Stimulated activated CD4-positive, alpha-beta T cell treated with anti-CD3 and anti-CD28 coated beads, Interleukin-15, amount 100 ng/mL, for 24 hours (primary cell): ENCODE results near the gene NGEF.

Experiments used
- DNase-seq: peaks from one replicate; pipeline ENCODE4 v3.0.0-alpha.2; 2020

The NGEF gene

DNA sequence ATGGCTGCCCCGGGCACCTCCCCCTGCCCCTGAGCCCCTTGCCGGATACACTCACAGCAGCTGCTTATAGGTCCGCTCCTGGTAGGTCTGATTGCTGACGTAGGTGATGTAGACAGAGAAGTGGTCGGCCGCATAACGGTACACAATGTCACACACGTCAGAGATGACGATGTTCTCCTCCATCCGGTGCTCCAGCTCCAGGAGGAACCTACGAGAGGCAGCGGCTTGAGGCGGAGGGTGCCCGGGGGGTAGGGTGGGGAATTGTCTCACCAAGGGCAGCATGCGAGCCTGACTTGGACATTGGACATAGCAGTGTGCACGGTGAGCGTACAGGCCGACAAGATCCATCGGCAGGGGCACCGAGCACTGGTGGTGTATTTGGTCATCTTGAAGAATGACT, 120.2 kb downstream of the NGEF start:
- DNase-seq: no peak

DNA sequence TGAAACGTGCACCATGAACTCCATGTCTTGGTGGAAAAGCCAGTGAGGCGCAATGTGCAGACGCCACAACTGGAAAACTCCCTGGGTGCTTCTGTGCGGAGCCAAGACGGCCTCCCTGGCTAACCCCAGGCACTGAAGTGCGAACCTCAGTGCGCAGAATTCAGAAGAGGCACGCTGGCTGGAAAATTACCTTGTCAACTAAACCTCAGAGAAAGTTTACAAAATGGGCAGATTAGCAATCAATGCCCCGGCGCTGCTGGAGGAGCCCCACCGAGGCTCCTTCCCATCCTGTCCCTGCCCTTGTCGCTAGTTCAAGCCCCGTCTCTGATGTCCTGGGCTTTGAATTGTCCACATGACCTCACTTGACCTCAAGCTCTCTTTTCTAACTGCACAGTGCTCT, 120.8 kb downstream of the NGEF start:
- DNase-seq: no peak

DNA sequence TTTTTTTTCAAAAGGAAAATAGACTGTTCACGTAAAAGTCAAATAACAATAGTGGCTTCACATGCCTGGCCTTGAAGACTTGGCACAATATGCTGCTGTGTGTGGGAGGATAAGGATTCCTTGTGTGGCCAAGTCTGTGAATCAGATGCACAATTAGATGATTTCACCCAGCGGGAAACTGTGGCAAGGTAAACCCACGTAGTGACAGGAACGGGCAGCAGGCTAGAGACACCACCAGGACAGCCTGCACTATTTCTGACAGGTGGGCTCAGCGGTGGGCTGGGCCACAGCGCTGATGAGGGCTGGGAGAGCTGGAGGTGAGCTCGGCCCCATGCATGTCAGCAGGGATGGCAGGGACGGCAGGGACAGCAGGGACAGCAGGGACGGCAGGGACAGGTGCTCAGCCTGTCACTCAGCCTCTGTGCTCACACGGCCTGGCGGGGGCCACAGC, 121.4 kb downstream of the NGEF start:
- DNase-seq: no peak

DNA sequence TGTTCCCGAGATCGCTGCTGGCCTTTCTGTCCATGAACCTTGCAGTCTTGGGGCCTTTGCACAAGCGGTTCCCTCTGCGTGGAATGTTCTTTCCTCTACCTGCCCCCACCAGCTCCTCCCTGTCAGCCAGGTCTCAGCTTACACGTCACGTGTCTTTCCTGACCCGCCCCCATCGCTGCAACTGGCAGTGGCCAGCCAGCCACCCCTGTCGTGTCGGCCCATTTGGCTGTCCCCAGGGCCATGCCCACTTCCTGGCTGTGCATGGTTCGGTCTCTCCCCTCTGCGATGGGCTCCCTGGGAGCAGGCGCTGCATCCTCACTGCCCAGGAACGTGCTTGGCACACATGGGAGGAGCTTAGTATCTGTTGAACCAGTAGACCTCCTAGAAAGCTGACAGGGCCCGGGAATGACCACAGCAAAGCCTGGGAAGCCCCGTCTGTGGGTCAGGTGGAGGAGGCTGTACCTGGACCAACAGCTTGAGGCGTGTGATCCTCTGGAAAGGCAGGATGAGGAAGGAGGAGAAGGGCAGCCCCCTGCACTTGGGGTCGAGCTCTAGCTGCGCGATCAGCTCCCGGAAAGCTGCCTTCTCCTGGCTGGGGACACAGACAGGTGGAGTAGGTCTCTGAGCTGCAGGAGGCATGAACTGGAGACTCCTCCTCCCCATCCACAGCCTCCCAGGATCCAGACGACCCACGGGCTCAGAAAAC, 122.0 kb downstream of the NGEF start:
- DNase-seq: no peak

DNA sequence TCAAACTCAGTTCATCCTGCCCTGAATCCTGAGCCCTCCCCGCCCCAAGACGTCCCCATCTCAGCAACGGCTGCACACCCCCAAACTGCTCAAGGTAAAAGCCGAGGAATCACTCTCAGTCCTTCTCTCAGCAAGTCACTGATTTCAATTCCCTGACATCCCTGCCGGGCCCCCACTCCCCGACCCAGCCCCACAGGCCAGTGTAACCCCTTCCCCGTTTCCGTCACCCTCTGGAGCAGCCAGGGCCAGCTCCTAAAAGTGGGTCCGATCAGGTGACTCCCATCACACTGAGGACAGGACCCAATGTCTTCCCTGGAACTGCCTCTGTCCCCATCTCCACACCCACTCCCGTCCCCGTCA, 122.5 kb downstream of the NGEF start:
- no peak for DNase-seq

DNA sequence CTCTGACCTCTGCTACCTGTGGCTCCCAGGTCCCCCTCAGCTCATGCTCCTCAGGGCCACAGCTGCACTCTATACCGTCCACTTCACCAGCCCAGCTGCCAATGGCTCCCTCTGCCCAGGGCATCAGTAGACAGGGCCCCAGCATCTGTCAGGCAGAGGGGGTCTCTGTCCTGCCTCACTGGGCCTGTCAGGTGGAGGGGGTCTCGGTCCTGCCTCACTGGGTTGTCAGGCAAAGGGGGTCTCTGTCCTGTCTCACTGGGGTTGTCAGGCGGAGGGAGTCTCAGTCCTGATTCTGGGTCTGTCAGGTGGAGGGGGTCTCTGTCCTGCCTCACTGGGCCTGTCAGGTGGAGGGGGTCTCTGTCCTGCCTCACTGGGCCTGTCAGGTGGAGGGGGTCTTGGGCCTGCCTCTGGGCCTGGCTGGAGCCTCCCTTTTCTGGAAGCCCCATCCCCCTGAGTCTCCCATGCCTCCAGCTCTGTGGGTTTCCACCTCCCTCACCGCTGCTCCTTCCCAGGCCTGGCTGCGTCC, 123.1 kb downstream of the NGEF start:
- DNase-seq: no peak

DNA sequence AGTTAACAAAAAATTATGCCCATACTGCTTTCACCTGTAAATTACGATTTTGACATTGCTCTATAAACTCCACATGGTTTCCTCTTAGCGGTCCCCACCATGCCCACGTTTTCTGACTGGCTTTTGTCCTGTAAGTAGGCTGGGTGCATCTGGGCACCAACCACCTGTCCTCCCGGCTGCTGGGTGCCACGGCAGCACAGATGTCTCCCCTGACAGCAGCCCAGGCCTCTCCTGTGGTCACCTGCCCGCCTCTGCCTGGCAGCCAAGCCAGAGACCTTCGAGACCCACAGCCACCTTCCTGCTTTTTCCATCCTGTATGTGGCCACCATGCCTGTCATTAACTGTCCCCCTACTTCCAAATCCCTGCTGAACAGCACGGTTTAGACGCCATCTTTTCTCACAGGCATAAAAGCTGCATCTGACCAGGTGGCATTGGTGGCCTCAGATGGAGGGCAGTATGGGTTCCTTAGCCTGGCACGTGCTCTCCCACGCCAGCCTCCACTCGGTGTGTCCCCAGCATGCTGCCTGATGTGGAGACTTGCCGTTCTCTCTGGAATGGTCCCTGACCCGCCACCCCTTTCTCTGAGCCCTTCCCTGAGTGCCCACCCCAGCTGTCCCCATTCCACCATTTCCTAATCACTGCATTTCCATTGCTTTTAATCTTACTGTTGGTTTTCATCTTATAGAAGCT, 124.1 kb downstream of the NGEF start:
- DNase-seq: no peak

DNA sequence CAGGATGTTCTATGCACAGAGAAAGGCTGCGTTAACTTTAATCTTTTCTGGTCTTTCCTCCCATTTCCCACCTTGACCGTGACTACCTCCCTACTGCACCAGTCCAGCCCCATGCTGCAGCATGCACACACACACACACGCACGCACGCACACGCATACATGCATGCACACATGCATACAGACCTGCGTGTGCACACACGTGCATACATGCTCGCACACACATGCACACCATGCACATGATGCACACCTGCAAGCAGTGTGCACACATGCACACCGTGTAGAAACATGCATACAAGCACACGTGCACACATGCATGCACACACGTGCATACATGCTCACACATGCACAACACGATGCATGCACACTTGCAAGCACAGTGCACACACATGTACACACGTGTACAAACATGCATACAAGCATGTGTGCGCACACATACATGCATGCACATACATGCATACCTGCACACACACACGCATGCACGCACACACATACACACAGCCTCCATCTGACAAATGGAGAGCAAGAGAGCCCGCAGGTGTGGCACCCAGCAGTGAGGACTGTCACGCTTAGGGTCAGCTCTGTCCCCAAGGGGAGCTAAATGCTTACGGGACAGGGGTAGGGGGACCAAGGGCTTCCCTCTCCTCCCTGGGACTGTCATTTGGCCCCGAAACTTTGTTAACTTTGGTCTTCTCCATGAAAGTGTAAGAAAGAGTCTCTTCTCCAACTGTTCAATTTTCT, 124.8 kb downstream of the NGEF start:
- DNase-seq: no peak

DNA sequence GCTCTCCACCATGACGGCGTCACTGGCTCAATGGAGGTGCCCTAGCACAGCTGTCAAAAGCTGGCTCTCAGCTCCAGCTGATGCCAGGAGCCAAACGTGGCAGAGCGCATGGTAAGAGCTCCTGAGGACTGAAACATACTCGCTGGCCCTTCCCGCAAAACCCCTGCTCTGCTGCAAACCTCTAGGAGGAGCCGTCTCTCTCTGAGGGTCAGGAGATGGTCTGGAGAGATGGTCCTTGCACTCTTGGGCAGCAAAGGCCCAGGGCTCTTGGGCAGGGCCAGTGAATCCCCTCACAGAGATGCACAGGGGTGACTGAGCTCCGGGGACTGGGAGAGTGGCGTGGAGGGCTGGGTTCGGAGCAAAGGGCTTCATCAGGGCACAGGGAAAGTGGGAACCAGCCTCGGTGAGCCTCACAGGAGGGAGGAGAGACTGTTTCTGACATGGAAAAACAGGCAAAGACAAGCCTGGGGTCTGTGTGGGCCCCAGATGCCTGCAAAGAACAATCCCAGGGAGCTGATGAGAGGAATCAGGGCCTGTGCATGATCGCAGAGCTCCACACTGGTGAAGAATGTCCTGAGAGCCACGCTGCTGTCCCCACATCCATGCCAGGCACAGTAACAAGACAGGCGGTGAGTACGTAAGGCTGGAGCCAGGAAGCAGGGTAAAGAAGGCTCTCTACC, 125.7 kb downstream of the NGEF start:
- DNase-seq: no peak

DNA sequence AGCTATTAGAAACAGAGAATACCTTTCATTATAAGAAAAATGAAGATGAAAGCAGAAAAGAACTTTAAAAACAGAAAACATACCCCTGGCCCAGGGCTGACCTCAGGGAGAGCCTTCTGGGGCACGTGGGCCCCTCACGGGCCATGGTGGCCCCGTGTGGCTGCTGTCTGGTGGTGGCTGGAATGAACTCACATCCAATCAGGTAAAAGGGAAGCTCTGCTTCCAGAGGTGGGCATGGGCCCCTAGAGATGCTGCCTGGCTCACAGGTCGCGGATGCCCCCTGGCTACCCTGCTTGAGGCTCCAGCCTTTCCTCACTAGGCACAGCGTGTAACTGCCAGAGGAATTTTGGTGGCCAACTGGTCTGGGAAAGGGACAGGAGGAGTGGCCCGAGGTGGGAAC, 126.4 kb downstream of the NGEF start:
- no peak for DNase-seq

DNA sequence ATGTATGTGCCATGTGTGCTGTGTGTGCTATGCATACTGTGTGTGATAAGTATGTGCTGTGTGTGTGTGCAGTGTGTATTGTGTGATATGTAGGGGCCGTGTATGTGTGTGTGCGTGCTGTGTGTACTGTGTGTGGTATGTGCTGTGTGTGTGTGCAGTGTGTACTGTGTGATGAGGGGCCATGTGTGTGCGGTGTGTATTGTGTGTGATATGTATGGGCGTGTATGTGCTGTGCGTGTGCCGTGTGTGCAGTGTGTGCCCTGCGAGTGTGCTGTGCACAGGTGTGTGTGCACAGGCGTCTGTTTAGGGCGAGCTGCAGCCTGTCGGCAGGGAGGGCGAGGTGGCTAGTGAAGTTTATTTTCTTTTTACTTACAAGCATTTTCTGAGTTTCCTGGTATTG, 126.9 kb downstream of the NGEF start:
- DNase-seq: no peak

DNA sequence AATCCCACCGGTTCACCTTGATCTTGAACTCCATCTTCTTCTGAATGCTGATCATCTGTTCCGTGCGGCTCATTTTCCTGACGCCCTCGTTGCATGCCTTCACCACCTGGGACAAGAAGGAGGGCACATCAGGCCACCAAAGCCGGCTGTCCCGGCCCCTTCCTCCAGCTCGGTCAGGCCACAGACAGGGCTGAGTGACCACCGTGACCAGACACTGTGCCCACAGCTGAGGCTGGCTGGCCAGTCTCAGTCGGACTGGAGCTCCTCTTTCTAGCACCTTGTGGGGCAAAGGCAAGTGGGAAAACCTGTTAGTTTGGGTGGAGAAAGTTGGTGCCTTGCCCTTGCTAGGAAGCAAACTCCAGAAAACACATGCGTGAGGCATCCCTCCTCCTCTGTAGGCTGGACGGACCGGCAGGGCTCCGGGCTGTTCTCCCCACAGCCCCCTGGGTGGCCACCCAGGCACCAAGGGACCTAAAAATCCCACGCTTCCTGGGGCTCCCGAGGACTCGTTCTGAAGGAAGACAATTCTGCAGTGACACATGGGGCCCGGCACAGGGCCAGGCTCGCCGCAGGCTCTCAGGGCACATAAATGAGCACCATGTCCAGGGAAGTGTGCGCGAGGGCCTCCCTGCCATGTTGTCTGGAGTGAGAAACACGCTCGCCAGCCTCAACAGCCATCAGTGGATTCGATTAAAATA, 127.6 kb downstream of the NGEF start:
- no peak for DNase-seq

DNA sequence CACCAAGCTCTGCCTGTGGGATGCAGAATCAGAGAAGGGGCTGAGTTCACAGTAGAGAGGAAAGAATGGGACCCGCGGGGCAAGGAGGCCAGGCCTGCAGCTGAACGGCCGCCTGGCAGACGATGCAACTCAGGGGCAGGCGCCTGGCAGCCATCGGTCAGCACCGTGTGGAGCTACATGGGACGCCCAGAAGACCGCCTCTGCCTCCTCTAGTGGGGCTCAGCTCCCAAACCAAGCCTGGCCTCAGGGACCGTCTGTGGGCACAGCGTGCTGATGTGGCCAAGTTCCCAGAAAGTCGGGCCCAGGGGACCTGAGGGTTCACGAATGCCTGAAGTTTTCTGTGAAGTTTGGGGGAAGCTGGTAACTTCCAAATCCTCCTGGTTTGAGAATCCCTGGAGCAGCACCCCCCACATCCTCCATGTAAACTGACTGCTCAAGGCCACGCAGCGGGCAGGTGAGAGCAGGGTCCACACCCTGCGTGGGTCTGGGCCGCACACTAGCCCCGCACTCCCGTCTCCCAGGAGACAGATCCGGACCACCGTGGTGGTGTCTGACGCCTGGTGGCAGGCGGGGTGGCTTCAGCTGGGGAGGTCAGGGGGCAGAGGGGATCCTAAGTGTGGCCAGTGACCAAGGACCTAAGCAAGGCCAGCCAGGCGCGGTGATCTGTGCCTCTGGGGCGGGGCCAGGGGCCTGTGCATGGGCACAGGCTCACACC, 128.3 kb downstream of the NGEF start:
- no peak for DNase-seq

DNA sequence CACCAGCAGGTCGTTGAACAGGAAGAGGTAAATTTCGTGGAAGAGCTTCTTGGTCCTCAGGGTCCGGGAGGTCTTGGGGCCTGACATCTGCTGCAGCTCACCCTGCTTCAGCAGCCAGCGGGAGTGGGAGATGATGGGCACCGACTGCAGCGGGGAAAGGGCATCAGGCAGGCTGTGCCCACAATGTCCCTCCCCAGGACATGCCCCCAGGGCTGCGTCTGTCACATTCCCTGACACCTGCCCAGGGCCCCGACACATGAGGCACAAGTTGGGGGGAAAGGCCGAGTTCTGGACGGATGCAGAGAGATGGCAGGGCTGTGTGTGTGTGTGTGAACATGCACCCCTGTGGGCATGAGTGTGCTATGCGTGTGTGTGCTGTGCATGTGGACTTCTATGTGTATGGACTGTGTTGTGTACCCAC, 129.0 kb downstream of the NGEF start:
- no peak for DNase-seq

DNA sequence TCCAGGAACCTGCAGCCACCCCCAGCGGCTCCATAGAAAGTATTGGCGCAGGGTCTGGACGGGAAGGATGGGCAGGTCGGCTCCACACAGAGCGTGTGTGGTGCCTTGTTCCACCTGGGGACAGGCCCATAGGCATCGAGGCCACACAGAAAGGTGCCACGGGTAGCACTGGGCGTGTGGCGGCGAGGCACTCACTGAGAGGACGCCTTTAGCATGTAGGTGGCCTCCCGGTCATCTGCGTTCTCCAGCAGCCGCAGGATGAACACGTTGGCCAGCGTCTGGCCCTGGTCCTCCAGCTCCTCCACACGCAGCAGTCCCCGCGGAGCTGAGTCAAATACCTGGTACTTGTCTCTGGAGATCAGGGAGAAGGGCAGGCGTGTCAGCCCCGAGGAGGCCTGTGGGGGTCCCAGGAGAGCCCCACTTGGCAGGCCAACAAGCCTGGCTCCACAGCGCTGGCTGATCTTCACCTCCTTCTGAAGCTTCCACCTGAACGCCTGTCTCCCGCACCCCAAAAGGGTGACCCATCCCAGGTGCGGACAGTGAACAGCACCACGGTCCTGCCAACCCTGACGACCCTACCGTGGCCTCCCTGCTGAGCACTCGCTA, 129.8 kb downstream of the NGEF start:
- no peak for DNase-seq

DNA sequence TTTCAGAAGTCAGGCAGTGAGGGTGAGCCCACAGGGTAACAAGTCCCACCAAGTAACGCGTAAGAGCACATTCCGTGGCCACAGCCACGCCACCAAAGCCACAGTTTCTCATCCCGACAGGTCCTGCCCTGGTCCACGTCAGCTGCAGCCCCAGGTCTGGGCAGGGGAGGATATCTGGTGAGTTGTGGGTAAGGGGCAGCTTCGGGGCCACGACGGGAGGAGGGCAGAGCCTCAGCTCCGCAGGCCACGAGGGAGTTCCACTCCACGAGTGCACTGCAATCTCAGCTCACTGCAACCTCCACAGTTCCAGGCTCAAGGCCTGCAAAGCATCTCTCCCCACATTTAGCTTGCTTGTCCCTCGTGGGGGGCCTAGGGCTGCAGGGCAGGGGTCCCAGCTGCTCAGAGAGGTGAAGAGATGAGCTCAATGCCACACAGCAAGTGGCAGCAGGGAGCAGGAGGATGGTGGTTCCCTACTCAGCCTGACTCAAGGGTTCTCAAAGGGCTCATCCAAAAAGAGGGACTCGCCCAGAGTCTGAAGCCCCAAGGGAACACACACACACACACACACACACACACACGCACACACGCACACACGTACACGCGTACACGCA, 130.4 kb downstream of the NGEF start:
- DNase-seq: no peak

DNA sequence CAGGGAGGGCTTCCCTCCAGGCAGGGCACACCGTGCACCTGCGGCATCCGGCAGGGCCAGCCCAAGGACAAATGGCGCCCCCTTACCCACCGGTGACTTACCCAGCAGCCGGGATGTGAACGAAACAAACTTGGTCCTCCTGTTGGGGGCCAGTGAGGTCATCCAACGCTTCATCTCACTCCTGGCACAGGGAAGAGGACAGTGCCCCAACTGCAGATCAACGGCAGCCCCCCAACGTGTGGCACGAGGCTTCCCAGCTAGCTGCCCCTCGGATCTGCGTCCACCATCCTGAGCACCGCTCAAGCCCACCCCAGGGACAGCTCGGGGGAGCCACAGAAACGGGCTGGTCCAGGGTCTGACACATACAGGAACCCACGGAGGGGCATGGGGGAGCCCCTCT, 131.0 kb downstream of the NGEF start:
- DNase-seq: no peak

DNA sequence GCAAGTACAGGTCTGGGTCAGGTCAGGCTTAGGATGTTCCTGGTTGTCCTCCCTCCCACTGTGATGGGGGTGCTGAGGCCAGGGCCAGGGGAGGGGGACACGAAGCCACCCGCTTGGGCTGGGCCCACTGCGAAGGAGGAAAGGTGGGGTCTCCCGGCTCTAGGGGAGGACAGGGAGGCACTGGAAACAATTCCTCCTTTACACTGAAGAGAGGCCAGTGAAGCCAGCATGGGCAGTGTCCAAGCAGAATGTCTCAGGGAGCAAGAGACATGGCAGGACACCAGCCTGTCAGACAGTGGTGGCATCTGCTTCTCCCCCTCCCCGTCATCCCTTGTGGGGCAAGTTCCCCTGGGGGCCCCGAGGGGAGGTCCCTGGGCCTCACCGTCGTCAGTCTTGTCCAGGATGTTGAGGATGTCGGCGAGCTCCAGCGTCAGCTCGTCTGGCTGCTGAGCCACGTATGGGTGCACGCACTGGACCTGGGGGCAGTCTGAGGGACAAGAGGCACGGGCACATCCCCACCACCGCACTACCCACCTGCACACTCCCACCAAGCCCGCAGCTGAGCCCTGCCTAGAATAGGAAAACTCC, 132.2 kb downstream of the NGEF start:
- DNase-seq: no peak

DNA sequence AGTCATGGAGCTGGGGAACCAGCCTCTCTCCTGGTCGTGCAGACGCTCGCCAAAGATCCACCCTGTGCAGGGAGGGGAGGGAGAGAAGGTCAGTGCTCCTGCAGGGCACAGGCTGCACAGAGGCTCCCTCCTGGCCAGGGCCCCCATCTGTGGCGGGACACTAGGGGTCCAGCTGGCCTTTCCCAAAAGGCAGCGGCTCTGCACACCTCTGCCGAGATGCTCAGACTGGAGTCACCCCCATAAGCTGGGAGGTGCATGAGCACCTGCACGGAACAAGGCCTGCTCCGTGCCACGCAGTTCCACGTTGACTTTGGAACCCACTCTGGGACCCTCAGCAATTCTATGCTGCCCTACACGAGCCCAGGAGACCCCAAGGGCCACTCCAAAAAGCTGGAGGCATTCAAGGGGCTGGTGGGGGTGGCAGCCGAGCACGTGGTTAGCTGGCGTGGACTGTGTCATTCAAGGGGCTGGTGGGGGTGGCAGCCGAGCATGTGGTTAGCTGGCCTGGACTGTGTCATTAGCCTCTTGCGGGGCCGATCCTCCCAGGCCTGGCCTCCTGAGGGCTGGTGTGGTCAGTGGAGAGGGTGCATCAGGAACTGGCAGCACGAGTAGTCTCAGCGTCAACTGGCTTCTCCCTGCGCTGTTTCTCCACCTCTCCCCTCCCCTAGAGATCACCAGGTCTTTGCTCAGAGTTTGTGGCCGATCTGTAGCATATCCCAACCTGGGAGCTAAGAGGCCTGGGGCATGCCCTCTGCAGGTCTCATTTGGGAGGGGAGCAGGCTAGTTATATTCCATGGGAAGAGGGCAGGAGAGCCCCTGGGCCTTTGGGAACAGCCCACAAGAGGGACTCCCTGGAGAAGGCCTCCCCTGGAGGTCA, 133.2 kb downstream of the NGEF start:
- no peak for DNase-seq
